NCI-H345 (cell line): Measurements from ENCODE around the gene INPPL1.

Source experiments
- DNase-seq: peaks from one replicate; lab custom pipeline; 2025; lab: John Stamatoyannopoulos, UW

INPPL1 gene

GRCh38 chr11:72231396-72232259 lies 7.1 kb downstream of the INPPL1 start:
- DNase-seq = no peak

DNA sequence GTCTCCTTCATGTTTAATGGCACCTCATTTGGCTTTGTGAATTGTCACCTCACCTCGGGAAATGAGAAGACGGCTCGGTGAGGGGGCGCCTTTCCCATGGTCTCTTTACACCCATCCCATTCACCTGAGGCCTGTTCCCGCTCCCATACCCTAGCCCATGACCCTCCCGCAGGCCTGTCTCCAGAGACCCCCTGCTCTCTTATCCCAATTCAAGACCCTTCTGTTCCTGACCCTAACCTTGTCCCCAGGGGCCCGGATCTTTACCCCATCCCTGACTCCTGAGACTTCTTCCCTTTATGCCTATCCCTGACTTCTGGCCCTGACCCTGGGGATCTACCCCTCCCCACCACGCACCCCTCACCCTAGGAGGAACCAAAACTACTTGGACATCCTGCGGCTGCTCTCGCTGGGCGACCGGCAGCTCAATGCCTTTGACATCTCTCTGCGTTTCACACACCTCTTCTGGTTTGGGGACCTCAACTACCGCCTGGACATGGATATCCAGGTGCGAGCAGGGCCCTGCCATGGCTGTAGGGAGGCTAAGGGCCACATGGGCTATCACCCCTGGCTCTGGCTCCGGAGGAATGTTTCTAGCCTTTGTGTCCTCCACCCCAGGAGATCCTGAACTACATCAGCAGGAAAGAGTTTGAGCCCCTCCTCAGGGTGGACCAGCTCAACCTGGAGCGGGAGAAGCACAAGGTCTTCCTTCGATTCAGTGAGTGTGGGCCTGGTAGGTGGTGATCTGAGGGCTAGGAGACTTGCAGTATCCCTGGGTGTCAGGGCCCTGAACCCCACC lies 7.9 kb downstream of the INPPL1 start:
- no peak for DNase-seq

DNA sequence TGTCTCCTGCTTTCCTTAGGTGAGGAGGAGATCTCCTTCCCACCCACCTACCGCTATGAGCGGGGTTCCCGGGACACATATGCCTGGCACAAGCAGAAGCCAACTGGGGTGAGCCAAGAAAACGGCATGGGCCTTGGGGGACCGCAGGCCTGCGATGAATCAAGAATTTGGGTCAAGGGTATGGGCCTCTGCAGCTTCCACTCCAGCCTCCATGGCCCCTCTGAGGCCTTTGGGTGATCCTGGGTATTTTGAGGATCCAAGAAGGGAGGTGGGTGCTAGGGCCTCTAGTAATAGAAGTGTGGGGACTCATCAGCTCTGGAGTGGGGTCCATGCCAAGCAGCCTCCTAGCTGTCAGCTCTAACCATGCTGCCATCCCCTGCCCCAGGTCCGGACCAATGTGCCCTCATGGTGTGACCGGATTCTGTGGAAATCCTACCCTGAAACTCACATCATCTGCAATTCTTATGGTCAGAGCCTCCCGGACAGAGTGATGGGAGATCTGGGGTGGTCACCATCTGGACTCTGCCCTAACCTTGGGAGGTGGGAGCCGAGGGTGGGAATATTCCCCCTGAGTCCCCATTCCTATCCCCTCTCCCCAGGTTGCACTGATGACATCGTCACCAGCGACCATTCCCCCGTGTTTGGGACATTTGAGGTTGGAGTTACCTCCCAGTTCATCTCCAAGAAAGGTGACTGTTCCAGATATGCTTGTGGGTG lies 8.6 kb downstream of the INPPL1 start:
- DNase-seq = no peak

- no peak for DNase-seq
Observed at GRCh38 chr11:72233773-72234513, 9.4 kb downstream of the INPPL1 start.

GRCh38 chr11:72234514-72234830 lies 9.9 kb downstream of the INPPL1 start:
- DNase-seq = no peak

DNA sequence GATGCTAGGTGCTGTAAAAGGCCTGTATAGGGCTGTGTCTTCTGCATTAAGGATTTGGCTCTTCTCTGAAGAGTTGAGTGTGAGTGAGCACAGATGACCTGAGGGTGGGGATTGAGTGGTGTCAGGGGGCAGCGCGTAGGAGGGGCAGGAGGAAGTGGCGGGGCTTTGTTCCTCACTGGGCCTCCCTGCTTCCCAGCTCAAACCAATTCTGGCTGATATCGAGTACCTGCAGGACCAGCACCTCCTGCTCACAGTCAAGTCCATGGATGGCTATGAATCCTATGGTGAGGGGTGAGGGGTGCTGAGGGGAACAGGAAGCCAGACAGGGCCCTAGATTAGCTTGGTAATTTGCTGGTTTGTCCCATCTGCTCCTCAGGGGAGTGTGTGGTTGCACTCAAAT lies 10.4 kb downstream of the INPPL1 start:
- no peak for DNase-seq

DNA sequence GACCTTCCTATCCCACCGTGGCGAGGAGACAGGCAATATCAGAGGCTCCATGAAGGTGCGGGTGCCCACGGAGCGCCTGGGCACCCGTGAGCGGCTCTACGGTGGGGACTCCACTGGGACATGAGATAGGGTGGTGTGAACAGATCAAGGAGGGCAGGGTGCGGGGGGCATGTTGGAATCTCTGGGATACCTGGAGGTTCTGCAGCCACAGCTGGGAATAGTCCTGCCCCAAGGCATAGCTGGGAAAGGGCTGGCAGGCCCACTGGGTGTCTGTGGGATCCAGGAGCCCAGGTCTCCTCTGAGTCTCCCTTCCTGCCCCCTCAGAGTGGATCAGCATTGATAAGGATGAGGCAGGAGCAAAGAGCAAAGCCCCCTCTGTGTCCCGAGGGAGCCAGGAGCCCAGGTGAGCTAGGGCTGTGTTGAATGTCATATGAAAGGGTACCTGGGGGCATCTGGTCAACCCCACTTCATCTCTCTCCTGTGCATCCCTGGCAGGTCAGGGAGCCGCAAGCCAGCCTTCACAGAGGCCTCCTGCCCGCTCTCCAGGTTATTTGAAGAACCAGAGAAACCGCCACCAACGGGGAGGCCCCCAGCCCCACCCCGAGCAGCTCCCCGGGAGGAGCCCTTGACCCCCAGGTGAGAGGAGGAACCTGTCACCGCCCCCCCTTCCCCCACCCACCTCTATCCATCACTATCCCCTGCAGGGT lies 10.9 kb downstream of the INPPL1 start:
- DNase-seq = no peak

DNA sequence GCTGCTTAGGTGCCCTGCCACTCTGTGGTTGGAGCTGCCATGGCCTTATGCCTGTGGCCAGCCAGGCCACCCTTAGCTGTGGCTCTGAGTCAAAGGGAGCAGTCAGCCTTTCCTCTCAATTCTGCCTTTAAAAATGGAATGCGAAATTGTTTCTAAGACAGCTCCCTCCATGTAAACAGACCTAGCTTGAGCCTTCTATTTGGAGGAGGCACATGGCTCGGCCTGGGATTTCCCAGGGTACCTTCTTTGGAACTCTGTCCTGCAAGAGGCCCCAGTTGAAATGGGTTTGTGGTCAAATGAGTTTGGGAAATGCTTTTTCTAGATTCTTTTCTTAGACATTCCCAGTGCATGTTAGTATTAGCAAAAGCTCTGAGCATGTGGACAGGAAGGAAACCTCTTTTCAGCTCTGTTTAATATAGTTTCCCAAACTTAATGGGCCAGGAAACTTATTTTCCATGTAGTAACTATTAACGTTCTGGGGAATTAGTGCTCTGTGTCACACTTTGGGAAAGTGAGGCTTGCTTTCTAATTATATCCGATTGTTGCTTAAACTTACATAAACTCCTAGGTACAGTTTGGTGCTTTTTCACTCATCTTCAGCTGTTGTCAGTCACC lies 11.6 kb downstream of the INPPL1 start:
- DNase-seq = no peak

- no peak for DNase-seq
Observed at GRCh38 chr11:72236774-72237111, 12.2 kb downstream of the INPPL1 start.

GRCh38 chr11:72237112-72237931 lies 12.8 kb downstream of the INPPL1 start:
- no peak for DNase-seq

- DNase-seq = peak; percentile 78
Observed at GRCh38 chr11:72238040-72238450, 13.5 kb downstream of the INPPL1 start.

- no peak for DNase-seq
Observed at GRCh38 chr11:72238492-72239312, 14.1 kb downstream of the INPPL1 start.

DNA sequence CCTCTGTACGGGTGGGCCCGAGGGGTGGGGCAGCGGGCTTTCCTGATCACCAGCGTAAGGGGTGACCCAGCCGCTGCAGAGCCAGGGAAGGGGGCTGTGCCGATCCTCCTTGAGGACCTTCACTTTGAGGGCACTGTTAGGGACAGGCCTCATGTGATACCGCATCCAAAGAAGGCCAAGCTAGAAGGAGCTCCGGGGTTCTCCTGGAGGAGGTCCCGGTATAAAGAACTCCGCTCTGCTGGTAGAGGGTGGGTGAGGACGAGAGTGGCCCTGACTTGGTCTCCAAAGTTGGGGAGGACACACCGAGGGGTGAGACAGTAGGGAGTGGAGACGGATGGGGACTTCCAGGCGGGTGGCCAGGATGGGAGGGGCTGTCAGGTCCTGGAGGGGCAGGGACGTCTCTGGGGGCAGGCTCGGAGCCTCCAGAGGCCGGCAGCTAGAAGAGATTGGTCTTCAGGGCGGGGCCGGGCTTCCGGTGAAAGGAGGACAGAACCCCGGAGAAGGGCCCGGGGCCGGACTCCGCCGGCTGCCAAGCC lies 14.8 kb downstream of the INPPL1 start:
- DNase-seq = peak; percentile 54

DNA sequence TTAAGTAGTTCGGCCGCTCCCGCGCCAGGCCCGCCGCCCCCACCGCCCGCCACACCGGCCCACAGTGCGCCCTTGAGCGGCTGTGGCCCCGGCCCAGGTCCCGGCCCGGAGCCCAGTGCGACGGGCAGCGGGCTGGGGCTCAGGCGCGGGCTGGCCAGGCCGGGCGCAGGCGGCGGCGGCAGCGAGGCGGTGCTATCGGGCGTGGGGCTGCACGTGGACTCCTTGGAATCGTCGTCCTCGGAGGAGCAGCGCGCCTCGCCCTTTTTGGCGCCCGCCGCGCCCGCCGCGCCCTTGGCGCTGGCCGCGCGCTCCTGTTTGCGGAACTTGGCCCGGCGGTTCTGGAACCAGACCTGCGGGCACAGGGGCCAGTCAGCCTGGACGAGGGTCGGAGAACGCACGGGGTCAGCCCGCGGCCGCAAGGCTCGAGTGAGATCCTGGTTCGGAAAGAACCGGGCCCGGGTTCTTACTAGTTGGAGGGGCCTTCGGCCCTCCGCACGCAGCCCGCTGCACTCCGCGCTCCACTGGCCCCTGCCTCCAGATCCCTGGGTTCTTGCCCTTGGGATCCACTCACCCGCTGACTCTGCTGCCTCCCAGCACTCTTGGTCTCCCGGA lies 15.4 kb downstream of the INPPL1 start:
- DNase-seq = no peak

GRCh38 chr11:72240461-72241290 lies 16.1 kb downstream of the INPPL1 start:
- DNase-seq = peak; percentile 24

GRCh38 chr11:72241291-72241781 lies 16.8 kb downstream of the INPPL1 start:
- no peak for DNase-seq

GRCh38 chr11:72242141-72242540 lies 17.6 kb downstream of the INPPL1 start:
- no peak for DNase-seq
